ENCODE measurements around the gene DYNC2H1.
A peak's percentile ranks its signal among the peaks of the same experiment; 100 is the strongest.
"Not testable (repeated sequence)": the region's sequence is repeated elsewhere in the genome, so short reads cannot be mapped to it uniquely, and the experiment has no call there.

DYNC2H1 gene

DNA sequence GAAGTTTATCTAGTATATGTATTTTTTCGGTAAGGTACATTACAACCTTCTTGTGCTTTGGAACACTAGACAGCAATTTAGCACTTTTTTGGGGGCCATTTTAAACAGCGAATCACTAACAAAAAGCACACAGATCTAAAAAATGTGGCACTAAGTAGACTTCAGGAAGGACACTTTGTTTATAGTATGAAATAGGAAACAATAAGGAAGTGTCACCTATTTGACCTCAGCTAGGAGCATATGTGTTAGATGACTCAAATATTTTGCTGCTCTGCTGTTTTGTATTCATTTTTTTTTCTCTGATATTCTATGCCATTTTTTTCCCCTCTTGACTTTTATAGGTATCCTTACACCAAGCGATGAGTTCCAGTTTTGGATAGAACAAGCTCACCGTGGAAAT, 5.6 kb downstream of the DYNC2H1 start:
- no peak for DNase-seq (ENCODE audit: low spot score)

DNA sequence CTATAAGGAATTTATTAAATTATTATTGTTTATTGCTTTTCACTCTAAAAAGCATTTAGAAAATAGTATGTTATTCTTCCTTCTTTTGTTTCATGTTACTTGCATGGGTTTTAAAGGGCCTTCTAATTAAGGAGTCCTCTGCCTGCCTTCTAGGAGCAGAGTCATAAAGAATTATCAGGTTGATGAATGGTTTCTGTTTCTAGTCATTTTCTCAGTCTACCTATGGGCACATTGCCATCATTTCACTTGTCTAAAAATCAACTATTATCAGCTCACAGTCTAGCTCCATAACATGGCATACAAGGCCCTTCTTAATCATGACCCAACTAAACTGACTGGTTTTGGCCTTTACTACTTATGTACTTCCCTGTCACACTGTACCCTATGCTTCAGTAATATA, 16.2 kb downstream of the DYNC2H1 start:
- DNase-seq (ENCODE audit: low spot score): no peak

DNA sequence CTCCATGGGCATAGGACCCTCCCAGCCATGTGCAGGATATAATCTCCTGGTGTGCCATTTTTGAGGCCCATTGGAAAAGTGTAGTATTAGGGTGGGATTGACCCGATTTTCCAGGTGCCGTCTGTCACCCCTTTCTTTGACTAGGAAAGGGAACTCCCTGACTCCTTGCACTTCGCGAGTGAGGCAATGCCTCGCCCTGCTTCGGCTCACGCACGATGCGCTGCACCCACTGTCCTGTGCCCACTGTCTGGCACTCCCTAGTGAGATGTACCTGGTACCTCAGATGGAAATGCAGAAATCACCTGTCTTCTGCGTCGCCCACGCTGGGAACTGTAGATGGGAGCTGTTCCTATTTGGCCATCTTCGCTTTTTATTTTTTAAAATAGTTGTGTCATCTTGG, 32.8 kb downstream of the DYNC2H1 start:
- DNase-seq (ENCODE audit: low spot score): not testable (repeated sequence)

DNA sequence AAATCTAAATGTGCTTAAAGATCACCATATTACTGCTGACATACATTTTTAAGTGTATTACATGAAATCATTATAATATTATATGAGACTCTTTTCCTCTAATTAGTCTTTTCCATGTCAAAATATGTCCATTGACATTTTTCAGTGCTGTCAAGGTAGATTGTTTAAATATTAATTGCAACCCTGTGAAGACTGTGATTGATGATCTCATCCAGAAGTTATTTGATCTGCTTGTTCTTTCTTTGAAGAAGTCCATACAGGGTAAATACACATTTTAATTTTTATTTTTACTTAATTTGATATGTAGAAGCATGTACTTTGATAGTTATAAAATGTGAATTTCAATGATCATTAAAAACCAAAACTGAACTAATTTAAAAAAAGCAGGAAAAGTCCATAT, 38.4 kb downstream of the DYNC2H1 start:
- DNase-seq (ENCODE audit: low spot score): no peak

DNA sequence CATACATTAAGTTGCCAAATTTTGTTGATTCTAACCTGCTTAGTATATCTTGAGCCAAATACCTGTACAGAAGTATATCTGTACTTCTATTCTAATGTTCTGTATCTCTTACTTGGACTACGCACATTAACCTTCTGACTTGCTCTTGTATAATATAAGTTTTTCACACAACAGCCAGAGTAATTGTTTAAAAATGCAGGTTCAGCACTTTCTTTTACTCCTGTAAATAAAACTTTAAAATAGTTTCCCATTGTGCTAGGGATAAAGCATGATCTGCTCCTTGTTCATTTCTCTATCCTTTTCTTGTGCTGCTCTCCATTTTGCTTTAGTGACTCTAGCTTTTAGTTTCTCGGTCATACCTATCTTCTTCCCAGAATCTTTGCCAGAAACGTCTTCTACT, 48.3 kb downstream of the DYNC2H1 start:
- no peak for DNase-seq (ENCODE audit: low spot score)

DNA sequence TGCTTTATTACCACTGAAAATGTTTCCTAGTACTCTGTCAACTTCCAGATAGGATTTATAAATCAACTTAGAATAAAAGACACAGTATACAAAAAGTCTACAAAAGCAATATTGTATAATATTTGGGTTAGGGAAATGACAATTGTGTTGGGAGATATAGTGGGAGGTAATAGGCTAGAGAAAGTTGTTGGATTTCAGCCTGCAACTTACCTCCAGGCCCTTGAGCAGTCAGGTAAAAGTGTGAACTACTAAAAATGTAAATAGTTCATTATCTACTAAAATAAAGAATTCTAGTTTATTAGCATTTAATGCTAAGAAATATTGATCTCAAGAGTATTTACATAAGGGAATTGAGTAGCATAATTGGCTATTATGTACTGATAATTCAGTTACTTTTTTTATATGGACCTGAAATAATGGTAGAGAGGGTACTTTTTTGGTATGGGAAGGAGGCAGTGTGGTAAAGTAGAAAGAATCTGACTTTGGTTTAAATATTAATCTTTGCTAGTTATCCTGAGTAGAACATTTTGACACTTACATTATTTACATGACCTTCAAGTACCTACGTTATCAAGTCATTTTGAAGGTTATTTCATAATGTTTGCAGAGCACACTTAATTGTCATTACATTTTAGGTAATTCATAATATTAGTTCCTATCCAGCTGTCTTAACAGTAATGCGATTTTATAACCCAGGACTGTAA, 55.0 kb downstream of the DYNC2H1 start:
- no peak for DNase-seq (ENCODE audit: low spot score)

DNA sequence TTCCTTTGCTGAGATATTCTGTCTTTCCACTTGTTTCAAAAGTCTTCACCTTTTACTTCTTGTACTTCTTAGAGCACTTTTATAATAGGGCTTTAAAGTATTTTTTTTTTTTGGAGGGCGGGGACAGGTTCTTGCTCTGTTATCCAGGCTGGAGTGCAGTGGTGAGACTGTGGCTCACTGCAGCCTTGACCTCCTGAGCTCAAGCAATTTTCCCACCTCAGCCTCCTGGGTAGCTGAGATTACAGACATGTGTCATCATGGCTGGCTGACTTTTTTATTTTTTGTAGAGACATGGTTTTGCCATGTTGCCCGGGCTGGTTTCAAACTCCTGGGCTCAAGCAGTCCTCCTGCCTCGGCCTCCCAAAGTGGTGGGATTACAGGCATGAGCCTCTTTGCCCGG, 57.9 kb downstream of the DYNC2H1 start:
- DNase-seq (ENCODE audit: low spot score): no peak

DNA sequence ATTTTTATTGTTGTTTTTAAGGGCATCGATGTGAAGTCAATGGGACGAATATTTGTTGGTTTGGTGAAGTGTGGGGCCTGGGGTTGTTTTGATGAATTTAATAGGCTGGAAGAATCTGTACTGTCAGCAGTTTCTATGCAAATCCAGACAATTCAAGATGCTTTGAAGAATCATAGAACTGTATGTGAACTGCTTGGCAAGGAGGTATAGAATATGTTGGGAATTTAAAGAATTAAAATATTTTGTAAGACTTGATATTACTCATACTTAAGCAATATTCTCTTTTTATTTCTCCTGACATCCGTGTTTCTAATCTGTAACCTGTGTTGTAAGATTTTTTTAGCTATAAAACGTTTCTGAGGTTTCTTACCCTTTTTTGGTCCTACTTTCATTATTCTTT, 61.6 kb downstream of the DYNC2H1 start:
- no peak for DNase-seq (ENCODE audit: low spot score)

DNA sequence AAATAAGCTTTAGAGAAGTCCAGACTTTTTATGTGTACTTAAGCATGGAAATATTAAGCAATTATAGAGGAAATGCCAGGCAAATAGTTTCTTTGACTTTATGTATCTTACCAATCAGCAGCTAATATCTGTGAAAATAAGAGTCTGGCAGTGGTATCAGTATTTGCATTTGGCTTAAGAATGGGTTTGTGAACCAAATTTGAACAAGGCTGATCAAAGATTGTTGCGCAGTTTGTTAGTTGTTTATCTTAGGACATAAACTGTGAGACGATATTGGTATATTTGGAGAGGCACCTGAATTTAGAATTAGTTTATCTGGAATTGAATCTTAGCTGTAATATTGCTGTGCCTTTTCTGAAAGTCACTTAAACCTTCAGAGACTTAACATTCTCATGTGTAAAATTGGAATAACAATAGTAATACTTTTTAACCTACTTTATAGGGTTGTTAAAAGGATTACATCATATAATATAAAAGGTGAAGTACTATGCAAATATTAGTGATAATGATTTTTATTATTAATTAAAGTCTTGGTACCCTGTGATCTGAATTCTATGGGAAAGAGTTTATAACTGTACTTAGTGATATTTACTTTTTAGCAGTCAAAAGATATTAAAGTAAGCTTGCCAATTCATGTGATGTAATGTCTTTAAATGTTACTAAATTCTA, 66.4 kb downstream of the DYNC2H1 start:
- DNase-seq (ENCODE audit: low spot score): no peak

DNA sequence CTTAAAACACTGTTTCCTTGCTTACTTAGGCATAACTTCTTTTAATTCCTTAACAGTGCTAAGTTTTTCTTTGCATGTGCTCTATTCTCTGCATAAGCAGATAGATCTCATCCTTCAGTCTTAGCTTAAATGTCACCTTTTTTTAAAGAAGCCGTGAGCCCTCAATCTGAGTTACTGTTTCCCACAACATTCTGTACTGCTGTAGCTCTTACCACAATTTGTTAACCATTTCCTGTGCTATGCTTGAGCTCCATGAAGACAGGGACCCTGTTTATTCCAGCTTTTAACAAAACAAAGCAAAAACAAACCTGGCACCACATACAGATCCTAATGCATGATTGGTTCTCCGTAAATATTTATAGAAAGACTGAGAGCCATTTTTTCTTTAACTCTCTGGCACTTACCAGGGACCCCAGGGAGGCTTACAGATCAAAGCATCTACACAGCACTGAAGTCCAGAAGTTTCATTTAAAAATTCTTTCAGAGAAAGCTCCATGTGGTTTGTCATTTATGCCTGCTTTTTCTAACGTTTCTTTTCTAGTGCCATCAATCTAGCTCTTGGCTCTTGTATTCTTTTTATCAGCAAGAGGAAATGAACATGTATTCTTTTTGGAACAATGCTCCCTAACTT, 74.9 kb downstream of the DYNC2H1 start:
- no peak for DNase-seq (ENCODE audit: low spot score)

DNA sequence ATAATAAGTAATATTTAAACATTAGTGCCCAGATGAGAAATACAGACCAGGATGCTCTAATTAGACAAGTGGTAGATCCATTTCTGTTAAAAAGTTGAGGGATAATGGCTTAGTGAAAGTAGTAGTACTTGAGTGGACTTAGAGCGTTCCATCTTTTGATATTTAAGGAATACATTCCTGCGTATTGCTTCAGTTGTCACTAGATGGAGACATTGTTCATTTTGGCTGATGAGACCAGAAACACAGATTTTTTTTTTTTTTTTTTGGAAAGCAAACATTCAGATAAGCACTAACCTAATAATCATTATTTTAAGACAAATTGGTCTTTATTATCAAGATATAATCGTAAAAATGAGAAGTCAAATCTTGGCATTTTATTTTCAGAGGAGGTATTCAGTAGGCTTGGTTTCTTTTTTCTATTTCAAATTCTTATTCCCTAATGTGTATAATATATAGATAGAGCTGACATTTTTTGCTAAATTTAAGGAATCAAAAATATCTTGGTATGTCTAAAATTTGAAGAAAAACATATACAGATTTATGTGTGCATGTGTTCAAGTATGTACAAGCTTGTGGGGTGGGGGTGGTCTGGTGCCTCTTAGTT, 92.9 kb downstream of the DYNC2H1 start:
- DNase-seq (ENCODE audit: low spot score): peak; percentile 0

DNA sequence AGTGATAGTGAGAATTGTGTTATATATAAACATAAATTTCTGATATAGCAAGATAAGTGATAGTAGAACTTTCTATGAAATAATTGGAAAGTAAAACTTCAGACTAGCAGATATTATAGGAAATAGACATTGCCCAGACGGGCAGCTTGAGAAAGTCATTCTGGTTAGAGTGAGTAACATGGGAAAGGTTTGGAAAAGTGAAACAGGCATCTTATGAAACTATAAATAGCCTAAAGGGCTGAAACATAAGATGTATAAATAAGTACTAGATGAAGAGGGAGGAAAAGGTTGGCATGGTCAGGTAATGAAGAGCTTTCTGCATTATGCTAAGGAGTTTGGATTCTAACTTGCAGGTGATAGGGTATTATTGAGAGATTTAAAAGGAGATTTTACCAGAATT, 101.3 kb downstream of the DYNC2H1 start:
- no peak for DNase-seq (ENCODE audit: low spot score)

DNA sequence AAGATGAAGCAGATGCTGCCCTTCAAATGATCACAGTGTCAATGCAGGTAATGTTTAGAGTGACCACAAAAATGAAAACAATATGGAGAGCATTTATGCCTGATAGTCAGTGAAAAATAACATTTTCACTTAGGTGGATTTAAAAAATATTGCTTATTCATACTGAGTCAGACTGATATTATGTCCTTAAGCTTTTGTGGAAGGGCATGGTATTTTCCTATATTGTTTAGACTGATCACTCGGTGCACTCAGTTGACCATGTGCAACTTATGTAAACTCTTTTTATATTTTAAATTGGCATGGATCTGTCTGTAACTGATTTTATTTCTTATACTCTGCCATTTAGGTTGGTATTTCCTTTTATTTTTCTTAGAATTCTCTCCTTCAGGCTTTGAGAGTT, 106.6 kb downstream of the DYNC2H1 start:
- no peak for DNase-seq (ENCODE audit: low spot score)

DNA sequence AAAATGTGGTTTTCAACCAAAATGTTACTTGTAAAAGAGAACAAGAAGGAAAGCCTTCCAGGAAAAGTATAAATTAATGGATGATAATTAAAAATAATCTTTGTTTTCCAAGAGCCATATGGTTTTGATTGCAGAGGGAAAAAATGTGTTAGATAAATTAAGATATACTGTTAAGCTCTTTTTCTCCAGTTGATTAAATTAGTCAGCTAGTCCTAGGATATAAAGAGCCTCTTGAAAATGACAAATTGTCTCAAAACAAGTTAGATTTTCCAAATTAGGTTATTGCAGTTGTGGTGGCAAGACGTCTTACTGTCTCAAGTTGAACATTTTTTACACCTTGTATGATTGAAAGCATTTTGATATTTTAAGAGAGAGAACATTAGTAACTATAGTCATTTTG, 110.9 kb downstream of the DYNC2H1 start:
- no peak for DNase-seq (ENCODE audit: low spot score)

DNA sequence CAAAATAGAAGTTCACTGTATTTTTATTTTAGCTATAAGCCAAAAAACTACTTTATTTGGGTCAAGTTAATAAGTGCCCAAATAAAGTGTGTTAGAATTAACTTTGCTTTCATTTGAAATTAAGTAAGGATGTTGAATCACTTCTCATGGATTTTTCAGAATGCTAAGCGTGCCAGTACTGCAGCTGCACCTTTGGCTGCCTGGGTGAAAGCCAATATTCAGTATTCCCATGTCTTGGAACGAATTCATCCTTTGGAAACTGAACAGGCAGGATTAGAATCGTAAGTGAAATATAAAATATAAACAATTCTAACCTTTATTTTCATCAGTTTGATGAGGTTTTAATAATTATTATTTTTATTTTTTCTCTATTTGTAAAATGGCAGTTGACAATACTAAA, 113.6 kb downstream of the DYNC2H1 start:
- DNase-seq (ENCODE audit: low spot score): no peak

DNA sequence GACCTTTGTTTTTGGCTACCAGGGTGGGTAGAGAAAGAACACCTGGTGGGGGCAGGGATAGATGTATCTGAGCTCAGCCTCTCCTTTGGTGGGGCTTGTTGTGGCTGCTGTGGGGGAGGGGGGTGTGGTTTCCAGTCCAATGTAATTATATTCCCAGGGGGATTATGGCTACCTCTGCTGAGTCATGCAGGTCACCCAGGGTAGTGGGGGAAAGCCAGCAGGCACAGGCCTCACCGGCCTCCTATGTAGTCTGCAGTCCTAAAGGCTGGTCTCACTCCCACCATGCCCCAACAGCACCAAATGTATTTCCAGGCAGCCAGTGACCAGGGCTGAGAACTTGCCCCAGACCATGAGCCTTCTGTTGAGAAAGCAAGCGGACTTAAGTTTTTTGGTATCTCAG, 119.6 kb downstream of the DYNC2H1 start:
- DNase-seq (ENCODE audit: low spot score): no peak

DNA sequence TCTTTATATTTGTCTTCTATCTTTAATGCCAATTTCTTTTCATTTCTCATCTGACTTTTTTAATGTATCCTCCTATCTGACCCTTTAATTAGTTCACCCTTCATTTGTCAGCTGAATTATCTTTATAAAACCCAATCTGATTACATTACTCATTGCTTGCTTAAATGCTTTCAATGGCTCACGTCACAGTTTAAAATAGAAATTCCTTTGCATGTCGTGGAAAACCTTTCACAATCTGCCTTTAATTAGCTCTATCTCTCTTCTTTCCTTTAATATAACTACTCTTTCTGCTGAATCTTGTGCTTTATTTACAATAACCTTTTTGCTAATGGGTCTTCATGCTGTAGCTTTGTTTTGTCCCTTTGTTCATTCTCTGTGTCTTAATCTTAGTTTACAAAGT, 125.7 kb downstream of the DYNC2H1 start:
- no peak for DNase-seq (ENCODE audit: low spot score)

DNA sequence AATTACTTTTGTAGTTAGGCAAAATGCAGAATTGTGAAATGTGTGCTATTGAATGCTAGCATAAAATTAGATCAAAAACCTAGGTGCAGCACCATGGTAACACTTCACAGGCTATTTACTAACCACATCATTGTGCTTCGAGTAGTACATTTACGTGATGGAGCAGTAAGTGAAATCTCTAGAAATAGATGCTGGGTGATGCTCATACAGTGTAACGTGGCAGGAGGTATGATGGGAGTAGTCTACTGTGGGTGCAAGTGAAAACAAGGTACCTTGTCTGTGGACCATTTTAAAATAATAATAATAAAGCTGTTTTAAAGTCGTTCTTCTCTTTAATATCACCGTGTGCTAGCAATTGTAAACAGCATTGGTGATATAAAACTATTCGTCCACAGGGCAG, 132.3 kb downstream of the DYNC2H1 start:
- no peak for DNase-seq (ENCODE audit: low spot score)

DNA sequence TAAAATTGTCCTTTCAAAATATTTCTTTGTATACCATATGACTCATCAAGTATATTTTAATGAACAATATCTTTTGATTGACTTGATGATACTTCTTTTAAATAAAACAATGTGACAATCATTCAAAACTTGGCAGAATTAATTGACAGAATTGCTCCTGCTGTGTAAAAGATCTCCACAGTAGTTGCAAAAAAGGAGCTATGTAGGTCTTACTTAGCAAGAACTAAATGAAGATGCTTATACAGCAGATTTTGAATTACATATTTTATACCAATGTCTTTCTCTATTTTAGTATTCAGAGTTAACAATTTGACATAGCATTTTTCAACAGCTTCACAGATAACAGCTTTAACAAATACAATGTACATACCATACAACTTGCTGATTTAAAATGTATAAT, 144.9 kb downstream of the DYNC2H1 start:
- no peak for DNase-seq (ENCODE audit: low spot score)

DNA sequence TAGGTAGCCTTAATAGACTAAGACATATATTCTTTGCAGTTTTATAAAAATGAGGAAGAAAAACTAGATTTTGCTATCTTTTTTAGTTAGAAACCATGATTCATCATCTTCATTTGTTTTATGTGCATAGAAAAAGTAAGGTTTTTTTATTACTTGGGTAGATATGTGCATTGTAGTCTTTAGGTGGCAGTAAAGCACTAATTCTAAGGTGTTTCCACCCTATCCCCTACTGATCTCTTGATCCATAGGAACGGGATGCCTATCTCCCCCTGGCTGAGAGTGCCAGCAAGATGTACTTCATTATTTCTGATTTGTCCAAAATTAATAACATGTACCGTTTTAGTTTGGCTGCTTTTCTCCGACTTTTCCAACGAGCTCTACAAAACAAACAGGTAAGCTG, 148.1 kb downstream of the DYNC2H1 start:
- peak; percentile 14 for DNase-seq (ENCODE audit: low spot score)

DNA sequence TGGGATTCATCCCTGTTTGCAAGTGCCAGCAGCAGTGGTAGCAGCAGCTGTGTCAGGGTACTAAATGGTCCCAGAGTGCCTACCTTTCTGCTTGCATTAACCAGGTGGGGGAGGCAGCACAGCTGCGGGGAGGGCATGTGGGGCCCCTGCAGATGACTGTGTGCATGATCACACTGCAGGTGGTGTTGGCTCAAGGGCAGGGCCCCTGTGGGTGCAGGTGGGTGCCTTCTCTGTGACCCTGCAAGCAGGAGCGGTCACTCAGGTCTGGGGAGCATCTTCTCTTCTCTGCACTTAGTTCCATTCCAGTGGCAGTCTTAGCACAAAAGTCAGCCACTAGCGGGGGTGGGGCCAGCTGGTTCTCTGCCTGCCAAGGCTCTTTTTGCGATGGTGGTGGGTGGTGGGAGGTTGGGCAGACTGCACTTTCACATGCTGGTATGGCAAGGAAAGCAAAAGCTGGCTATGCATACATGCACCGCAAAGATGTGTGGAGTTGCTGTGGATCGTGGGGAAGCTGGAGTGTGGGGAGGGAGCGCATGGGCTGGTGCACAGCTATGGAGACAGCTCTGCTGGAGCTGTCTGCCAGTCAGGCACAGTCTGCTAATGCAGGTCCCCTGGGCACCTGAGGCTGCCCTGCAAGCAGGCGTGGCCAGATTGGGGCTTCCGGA, 157.1 kb downstream of the DYNC2H1 start:
- no peak for DNase-seq (ENCODE audit: low spot score)

DNA sequence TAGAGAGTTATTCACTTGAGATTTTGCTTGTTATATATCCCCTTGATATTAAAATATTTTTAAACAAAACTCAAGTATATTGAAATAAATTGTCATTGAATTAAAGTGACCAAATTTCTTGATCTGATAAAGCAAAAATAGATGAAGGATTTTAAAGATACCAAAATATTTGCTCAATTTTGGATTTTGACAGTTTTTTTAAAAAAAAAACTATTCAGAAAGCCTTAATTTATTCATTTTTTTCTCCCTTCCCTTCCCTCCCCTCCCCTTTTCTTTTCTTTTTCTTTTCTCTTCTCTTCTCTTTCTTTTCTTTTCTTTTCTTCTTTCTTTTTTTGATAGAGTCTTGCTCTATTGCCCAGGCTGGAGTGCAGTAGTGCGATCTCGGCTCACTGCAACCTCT, 163.7 kb downstream of the DYNC2H1 start:
- no peak for DNase-seq (ENCODE audit: low spot score)

DNA sequence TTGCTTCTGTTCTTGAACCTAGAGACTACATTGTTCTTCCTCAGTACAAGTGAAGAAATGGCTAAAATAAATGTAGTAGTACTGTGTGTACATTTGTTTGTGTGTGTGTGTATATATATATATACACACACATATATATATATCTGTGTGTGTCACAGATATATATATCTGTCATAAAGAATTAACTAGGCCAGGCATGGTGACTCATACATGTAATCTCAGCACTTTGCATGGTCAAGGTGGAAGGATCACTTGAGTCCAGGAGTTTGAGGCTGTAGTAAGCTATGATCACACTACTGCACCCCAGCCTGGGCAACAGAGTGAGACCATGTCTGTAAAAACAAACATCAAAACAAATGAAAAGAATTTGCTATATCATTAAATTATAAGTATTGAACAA, 164.8 kb downstream of the DYNC2H1 start:
- no peak for DNase-seq (ENCODE audit: low spot score)

All from HuH-7 (cell line).